ENCODE measurements around the gene GPR61.
A peak's percentile ranks its signal among the peaks of the same experiment; 100 is the strongest.

The GPR61 gene
- 0 to 2.1 (median 0.07) reads per million in 17 experiments for total RNA-seq

GRCh38 chr1:109539676-109540075, at the start of gene GPR61:
TSS of gene GPR61 (plus strand) at chr1:109539872. CDS start at chr1:109543023, 3,151 bp downstream.
- no peak for DNase-seq

GRCh38 chr1:109490029-109490933, 49.4 kb upstream of the GPR61 start:
- DNase-seq: peak; percentile 76 to 83 (median 82)

GRCh38 chr1:109490934-109491302, 48.8 kb upstream of the GPR61 start:
- no peak for DNase-seq

DNA sequence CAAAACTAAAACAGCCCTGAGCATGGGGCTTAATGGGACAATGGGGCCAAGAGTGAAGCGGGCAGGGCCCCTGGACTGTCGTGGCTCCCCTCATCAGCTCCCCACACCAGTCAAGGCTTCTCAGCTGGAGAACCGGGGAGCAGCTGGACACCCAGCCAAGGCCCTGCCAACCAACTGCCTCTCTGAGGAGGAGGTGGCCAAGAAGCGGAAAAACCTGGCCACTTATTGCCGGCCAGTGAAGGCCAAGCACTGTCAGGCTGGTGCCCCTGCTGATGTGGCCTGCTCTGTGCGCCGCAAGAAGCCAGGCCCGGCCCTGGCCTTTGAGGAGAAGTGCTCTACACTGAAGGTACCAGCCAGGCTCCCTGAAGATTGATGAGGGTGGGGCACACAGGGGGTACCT, 48.3 kb upstream of the GPR61 start:
- DNase-seq: no peak

- no peak for DNase-seq
Measured at GRCh38 chr1:109492779-109493178, 46.9 kb upstream of the GPR61 start.

- no peak for DNase-seq
Measured at GRCh38 chr1:109493227-109493626, 46.4 kb upstream of the GPR61 start.

DNA sequence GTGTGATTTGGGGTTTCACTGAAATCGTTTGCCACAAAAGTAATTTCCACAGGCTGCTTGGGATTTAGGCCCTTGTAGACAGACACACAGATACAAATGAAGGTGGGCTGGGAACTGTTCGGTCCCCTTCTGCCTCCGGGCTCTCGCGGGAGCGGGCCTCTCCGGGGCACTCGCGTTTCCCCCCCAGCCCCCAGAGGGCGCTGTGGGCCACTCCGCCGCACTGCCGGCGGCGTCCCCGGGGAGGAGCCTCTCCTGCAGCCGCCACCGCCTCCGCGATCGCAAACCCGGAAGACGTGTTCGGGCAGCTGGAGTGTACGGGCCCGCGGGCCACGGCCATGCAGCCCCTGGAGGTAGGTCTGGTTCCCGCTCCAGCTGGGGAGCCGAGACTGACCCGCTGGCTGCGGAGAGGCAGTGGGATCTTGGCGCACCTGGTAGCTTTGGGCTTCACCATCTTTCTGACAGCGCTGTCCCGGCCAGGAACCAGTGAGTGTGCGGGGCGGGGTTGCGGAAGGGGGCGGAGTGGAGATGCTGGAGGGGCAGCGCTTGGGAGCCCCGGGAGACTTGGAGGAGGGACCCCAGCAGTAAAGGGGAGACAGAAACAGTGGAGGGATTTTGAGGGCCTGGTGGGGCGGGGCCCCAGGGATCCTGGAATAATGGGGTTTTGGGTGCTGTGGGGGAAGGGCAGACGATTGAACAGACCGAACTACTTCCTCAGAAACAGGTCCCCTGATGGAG, 45.7 kb upstream of the GPR61 start, which contains the start of gene CYB561D1:
CYB561D1 (plus strand) TSS at position 290 of the 735 bp plus-strand sequence; CDS start at position 336, 46 bp downstream.
- DNase-seq: peak; percentile 91 to 97 (median 94)

DNA sequence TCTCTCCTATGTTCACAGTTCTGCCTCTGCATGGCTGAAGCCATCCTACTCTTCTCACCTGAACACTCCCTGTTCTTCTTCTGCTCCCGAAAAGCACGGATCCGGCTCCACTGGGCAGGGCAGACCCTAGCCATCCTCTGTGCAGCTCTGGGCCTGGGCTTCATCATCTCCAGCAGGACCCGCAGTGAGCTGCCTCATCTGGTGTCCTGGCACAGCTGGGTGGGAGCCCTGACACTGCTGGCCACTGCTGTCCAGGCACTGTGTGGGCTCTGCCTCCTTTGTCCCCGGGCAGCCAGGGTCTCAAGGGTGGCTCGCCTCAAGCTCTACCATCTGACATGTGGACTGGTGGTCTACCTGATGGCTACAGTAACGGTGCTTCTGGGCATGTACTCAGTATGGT, 43.9 kb upstream of the GPR61 start:
- DNase-seq: no peak

DNA sequence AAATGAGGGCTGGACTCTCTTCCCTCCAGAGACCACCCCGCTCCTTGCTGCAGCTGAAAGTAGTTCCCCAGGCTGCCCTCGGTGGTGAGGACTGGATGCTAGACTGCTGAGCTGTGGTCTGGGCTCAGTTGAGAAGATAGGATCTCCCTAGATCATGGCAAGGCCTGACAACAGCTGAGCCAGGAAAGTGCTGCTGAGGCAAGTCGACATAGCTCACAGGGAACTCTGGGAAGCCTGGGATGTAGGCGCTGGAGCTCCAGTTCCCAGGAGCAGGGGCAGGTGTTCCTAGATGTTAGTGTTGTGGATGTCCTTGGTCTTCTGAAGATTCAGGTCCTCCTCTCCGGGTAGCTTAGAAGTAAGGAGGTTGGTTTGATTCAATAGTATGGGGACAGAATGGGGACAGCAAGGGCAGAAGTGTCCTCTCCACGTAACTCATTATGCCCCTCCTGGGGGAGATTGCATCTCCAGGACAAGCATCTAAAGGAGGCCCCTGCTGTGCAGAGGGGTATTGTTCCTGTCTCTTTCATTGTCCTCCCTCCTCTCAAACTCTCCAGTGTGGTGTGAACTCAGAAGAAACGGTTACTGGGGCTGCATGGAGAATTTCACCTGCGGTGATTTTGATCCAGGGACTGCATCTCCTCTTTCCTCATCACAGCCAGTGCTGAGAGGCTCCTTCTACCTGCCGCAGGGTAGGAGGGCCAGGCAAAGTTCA, 42.1 kb upstream of the GPR61 start:
- DNase-seq: no peak

DNA sequence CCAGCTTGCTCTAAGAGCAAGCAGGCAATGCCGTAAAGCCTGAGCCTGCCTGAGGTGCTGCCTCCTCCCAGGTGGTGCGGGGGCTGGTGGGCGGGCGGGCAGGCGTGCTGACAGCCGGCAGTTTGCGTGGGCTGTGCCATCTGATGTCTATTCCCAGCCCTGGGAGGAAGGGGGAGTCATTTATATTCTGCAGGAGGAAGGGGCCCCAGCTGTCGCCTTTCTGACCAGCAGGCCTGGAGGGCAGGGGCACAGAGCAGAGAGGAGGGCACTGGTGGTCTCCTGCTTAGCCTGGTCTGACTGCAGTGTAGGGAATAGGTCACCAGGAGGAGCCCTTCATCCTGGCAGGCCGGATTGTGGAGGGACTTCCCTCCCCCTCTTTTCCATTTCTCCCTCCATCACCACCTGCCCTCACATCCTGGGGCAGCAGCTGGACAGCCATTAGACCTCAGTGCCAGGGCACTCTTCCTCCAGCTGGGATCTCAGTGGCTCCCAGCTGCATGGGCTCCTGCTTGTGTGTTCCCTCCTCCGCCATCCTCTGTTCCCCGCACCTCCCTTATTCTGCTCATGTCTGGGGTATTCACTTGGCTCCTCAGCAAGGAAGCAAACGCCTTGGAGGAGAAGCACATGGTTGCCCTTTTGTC, 41.4 kb upstream of the GPR61 start:
- DNase-seq: peak in 1 of 4 experiments; percentile 36

DNA sequence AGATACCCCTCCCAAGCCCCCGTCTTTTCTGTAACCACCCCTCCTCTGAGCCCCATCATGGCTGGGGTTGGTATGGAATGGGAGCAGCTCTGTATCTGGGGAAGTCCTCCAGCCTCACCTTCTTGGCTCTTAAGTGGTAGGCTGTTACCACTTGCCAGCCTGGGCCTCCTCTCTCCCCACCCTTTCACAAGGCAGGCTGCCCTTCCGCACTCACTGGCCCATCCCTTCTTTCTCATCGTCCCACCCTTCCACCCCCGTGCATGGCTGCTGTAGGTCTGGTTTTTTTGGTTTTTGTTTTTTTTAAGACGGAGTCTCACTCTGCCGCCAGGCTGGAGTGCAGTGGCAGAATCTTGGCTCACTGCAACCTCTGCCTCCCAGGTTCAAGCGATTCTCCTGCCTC, 40.6 kb upstream of the GPR61 start:
- DNase-seq: no peak

GRCh38 chr1:109499661-109500536, 39.8 kb upstream of the GPR61 start:
- peak; percentile 40 to 76 (median 53) for DNase-seq

GRCh38 chr1:109500941-109501381, 38.7 kb upstream of the GPR61 start:
- DNase-seq: peak in 3 of 4 experiments; percentile 10 to 31 (median 15)

- DNase-seq: peak; percentile 68 to 85 (median 82)
Measured at GRCh38 chr1:109501644-109502363, 37.9 kb upstream of the GPR61 start.

GRCh38 chr1:109502364-109502851, 37.3 kb upstream of the GPR61 start:
- no peak for DNase-seq

DNA sequence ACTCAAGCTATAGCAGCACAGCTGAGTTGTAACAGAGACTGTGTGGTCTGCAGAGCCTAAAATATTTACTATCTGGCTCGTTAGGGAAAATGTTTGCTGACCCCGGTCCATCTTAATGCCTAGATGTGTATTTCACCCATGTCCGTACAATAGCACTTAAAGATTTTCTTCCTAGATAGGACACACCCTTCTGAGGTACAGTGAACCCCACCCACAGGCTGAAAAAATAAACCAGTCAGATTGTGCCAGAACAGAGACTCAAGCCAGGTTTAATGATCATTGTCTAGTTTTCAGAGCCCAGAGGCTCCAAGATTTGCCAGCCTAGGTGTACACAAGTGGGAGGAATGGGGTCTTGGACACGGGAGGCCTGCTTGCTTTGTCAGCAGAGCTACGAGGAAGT, 35.7 kb upstream of the GPR61 start:
- no peak for DNase-seq

DNA sequence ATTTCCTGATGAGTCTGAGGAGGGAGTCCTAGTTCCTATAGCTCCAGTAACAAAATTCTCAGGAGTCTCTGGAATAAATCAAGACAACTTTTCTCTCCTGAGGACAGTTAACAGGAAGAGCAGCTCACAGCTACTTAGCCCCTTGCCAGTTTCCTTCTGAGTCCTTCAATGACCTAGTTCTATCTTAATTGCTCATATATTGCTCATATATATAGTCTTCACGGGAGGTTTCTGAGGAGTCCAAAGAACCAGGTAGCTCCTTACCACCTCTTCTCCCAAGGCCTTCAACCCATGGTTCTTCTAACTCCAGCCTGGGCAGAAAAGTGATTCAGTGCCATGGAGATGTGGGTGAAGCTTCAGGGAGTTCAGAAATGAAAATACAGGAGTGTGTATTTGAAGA, 34.7 kb upstream of the GPR61 start:
- DNase-seq: no peak

DNA sequence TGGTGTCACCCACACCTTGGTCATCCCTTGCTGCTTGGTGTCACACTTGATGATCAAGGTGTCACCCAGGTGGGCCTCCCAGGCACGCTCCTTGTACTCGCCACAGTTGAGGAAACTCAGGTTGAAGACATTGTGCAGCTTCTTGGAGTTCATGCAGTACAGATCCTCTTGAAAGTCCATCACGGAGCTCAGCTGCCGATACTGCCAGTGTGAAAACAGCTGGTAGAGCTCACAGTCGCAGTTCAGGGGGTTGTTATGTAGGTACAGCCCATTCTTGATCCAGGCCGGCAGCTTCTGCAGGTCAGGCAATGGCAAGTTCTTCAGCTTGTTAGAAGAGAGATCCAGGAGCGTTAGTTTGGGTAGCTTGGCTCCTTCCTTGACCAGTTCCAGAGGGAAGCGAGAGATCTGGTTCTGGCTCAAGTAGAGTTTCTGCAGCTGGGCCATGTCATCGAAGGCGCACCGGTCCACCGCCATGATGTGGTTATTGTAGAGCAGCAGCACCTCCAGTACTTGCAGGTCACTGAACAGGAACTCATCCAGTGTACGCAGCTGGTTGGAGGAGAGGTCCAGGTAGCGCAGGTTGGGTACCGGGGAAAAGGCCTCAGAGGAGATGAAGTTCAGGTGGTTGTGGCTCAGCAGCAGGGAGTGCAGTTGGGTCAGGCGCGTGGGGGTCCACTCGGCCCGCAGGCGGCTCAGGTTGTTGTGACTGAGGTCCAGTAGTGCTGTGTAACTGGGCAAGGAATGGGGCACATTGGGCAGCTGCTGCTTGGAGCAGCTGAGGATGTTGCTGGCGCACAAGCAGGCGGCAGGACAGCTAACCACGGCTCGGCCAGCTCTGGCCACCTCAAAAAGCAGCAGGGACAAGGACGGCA, 31.4 kb upstream of the GPR61 start:
- DNase-seq: no peak

GRCh38 chr1:109508873-109509175, 30.8 kb upstream of the GPR61 start:
- no peak for DNase-seq
